ENCODE results near the gene EPHA3. TPM values are rescaled to one million over a fixed set of nuclear protein-coding genes. Genes with fewer than 3 reads are reported as not detected.

EPHA3 gene
- total RNA-seq, 4 donors from 2014 or later, result 0.36 to 1.8 (median 0.90) TPM

DNA sequence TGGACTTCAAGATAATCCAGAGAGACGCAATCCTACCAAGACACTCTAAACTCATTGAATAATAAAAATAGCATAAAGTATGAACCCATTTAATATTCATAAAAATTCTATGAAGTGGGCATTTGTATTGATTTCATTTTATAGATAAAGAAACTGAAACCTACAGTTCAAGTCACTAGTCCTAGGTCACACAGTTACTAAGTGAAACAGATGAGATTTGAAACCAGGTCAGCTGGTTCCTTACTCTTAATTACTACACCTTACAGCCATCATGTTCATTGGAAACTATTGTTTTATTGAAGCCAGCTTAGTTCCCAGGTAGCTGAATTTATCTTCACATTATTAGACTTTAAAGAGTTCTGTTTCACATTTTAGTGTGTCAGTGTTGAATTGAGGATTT is 158.7 kb downstream of the EPHA3 start:
- ATAC-seq, result no peak
- peaks cover 0 to 2% of the 10 kb centered on the region in 2 donors for H3K4me1 ChIP-seq
- H3K4me3 ChIP-seq, result no peak overlapping the region
- DNase-seq, result no peak
- intact Hi-C loops (cut with DNase I; ENCODE audit: low total_unique reads), result no loop called here
- TF ChIP-seq POLR2A (IDR thresholded peaks at IDR 0.05), result no peak
- TF ChIP-seq, protein P1, sequence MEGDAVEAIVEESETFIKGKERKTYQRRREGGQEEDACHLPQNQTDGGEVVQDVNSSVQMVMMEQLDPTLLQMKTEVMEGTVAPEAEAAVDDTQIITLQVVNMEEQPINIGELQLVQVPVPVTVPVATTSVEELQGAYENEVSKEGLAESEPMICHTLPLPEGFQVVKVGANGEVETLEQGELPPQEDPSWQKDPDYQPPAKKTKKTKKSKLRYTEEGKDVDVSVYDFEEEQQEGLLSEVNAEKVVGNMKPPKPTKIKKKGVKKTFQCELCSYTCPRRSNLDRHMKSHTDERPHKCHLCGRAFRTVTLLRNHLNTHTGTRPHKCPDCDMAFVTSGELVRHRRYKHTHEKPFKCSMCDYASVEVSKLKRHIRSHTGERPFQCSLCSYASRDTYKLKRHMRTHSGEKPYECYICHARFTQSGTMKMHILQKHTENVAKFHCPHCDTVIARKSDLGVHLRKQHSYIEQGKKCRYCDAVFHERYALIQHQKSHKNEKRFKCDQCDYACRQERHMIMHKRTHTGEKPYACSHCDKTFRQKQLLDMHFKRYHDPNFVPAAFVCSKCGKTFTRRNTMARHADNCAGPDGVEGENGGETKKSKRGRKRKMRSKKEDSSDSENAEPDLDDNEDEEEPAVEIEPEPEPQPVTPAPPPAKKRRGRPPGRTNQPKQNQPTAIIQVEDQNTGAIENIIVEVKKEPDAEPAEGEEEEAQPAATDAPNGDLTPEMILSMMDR (IDR thresholded peaks at IDR 0.05 in 4 of 5, conservative IDR thresholded peaks at IDR 0.05 in 1 of 5), result no peak
- no peaks in the 10 kb centered on the region for H3K36me3 ChIP-seq
- H3K9me3 ChIP-seq, result no peaks in the 10 kb centered on the region
- H3K27me3 ChIP-seq, result no peaks in the 10 kb centered on the region
- no peak overlapping the region for H3K27ac ChIP-seq
- in situ Hi-C loops (cut with MboI; ENCODE audit: low sequenced_read_pairs in 4 of 4), result no loop called here

DNA sequence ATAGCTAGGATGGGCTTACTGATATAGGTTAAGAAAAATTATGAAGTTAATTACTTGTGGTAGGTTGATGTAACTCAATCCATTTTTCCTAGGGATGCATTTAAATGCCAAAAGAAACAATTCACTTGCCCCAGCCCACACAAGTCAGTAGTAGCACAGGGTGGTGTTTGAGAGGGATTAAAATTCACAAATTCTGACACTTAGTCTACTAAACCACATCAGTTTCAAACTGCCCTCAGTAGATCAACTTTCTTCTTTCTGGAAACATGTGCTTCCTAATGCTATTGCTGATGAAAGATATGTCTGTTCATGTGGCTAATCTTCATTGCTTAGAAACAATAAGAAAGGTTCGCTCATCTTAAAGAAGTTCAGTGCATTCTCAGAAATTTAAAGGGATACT is 160.6 kb downstream of the EPHA3 start:
- ATAC-seq (no peak), DNase-seq (no peak)
- in situ Hi-C loops (cut with MboI; ENCODE audit: low sequenced_read_pairs in 4 of 4), result no loop called here
- H3K36me3 ChIP-seq, result no peaks in the 10 kb centered on the region
- intact Hi-C loops (cut with DNase I; ENCODE audit: low total_unique reads), result no loop called here
- H3K4me3 ChIP-seq, result no peak overlapping the region
- H3K27ac ChIP-seq, result no peak overlapping the region
- no peaks in the 10 kb centered on the region for H3K9me3 ChIP-seq
- no peaks in the 10 kb centered on the region for H3K27me3 ChIP-seq
- TF ChIP-seq, protein P1 (IDR thresholded peaks at IDR 0.05 in 4 of 5, conservative IDR thresholded peaks at IDR 0.05 in 1 of 5), result no peak
- TF ChIP-seq POLR2A (IDR thresholded peaks at IDR 0.05), result no peak
- peaks cover 0 to 2% of the 10 kb centered on the region in 2 donors for H3K4me1 ChIP-seq

DNA sequence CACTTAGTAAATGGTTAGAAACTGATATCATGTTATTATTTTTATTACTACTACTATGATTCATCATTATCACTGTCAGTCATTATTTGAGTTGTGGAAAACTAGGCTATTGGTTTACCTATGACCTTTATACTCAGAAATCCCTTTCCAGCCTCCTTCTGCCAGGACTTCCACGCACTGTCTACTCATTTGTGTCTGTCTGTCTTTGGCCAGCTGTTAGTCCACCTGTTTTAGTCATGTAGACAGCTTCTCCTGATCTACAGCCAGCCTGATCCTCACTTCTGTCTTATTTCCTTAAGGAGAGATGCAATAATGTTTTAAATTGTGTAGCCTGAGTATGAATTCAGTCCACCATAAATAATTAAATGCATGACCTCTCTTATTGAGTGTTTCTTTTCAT is 162.8 kb downstream of the EPHA3 start:
- intact Hi-C loops (cut with DNase I; ENCODE audit: low total_unique reads), result no loop called here
- no peaks in the 10 kb centered on the region for H3K27me3 ChIP-seq
- ATAC-seq (no peak), DNase-seq (no peak)
- peaks cover 0 to 2% of the 10 kb centered on the region in 2 donors for H3K4me1 ChIP-seq
- H3K27ac ChIP-seq, result no peak overlapping the region
- no peak overlapping the region for H3K4me3 ChIP-seq
- in situ Hi-C loops (cut with MboI; ENCODE audit: low sequenced_read_pairs in 4 of 4), result no loop called here
- no peaks in the 10 kb centered on the region for H3K36me3 ChIP-seq
- no peaks in the 10 kb centered on the region for H3K9me3 ChIP-seq
- TF ChIP-seq POLR2A (IDR thresholded peaks at IDR 0.05), result no peak
- TF ChIP-seq, protein P1 (IDR thresholded peaks at IDR 0.05 in 4 of 5, conservative IDR thresholded peaks at IDR 0.05 in 1 of 5), result no peak

DNA sequence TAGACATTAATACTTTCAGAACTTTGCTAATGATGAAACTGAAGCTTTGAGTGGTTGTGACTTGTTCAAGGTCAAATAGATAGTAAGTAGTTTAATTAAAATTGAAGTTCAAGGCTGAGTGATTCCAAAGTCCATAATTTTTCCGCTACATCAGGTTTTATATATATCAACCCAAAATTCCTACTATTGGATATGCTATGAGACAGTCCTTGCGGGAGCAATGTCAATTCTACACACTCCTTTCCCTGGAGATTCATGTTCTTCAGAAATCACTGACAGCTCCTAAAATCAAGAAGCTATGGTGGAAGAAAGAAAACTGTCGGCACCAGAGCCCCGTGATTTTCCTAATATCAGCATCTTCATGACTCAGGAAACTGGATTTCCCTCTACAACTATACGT is 167.6 kb downstream of the EPHA3 start:
- Histone ChIP-seq H3K4me3 (no peak overlapping the region), H3K9me3 (no peaks in the 10 kb centered on the region), H3K4me1 (peaks cover 0 to 2% of the 10 kb centered on the region in 2 donors), H3K36me3 (no peaks in the 10 kb centered on the region), H3K27ac (no peak overlapping the region), H3K27me3 (no peaks in the 10 kb centered on the region)
- ATAC-seq (no peak), DNase-seq (no peak)
- in situ Hi-C loops (cut with MboI; ENCODE audit: low sequenced_read_pairs in 4 of 4), result no loop called here
- intact Hi-C loops (cut with DNase I; ENCODE audit: low total_unique reads), result no loop called here
- TF ChIP-seq POLR2A (IDR thresholded peaks at IDR 0.05), result no peak
- TF ChIP-seq, protein P1 (IDR thresholded peaks at IDR 0.05 in 4 of 5, conservative IDR thresholded peaks at IDR 0.05 in 1 of 5), result no peak

DNA sequence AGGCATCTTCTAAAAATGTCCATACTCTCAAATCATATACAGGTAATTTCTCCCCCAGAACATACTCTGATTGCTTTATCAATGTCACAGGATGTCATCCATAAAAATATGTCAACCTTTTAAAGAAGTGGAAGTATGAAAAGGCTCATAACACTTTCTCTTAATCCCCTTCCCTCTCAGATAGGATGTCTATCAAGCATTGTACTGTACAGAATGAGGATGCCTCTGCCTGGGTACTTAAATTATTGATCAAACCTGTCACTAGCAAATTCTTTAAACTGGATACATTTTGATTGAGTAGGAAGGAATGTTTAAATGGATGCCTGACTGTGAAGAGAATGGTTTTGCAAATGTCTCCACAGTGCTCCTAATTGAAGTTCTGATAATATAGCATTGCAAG is 168.7 kb downstream of the EPHA3 start:
- no peaks in the 10 kb centered on the region for H3K27me3 ChIP-seq
- H3K4me1 ChIP-seq, result no peaks in the 10 kb centered on the region
- no peak overlapping the region for H3K27ac ChIP-seq
- no peaks in the 10 kb centered on the region for H3K9me3 ChIP-seq
- no peak for DNase-seq
- no peaks in the 10 kb centered on the region for H3K36me3 ChIP-seq
- no peak overlapping the region for H3K4me3 ChIP-seq
- intact Hi-C loops (cut with DNase I; ENCODE audit: low total_unique reads) (no loop called here), in situ Hi-C loops (cut with MboI; ENCODE audit: low sequenced_read_pairs in 4 of 4) (no loop called here)
- TF ChIP-seq, protein P1 (IDR thresholded peaks at IDR 0.05 in 4 of 5, conservative IDR thresholded peaks at IDR 0.05 in 1 of 5), result no peak
- TF ChIP-seq POLR2A (IDR thresholded peaks at IDR 0.05), result no peak
- ATAC-seq, result no peak

Data from gastrocnemius medialis (tissue), 4 donors.